ENCODE data around the gene PSMB11. TPM values are rescaled to one million over a fixed set of nuclear protein-coding genes. Genes with fewer than 3 reads are reported as not detected.
A peak's percentile ranks its signal among the peaks of the same experiment; 100 is the strongest.
"Not testable (repeated sequence)": the region's sequence is repeated elsewhere in the genome, so short reads cannot be mapped to it uniquely, and the experiment has no call there.

The PSMB11 gene
- total and polyA plus RNA-seq, 9 donors = not detected

DNA sequence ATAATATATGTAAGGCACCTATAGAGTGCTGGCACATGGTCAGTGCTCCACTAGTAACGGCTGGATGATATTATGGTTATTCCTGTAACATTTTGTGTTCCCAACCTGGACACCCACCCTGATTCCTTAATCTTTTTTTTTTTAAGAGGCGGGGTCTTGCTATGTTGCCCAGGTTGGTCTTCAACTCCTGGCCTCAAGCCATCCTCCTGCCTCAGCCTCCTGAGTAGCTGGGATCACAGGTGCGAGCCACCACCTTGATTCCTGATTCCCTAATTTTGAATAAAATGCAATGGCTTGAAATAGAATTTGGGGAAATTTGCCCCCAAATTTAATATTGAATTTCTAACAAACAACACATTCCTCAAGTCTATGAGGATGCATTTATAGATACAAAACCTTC, 39.4 kb upstream of the PSMB11 start:
- Histone ChIP-seq H3K36me3 (ENCODE audit: control insufficient read depth, insufficient read depth, low read length) (peaks cover 6% of the 10 kb centered on the region), H3K27me3 (ENCODE audit: control insufficient read depth, insufficient read depth, low read length) (no peaks in the 10 kb centered on the region), H3K4me1 (ENCODE audit: control insufficient read depth, insufficient read depth, low read length) (peaks cover 20% of the 10 kb centered on the region), H3K9me3 (replicated peaks; ENCODE audit: control insufficient read depth, low read depth, low read length) (no peaks in the 10 kb centered on the region), H3K27ac (ENCODE audit: low read length) (no peak overlapping the region), H3K4me3 (ENCODE audit: low read length) (no peak overlapping the region)
- WGBS (ENCODE audit: insufficient coverage) = 90% methylated on average over 1 of the region's 3 CpGs
- DNase-seq = no peak

DNA sequence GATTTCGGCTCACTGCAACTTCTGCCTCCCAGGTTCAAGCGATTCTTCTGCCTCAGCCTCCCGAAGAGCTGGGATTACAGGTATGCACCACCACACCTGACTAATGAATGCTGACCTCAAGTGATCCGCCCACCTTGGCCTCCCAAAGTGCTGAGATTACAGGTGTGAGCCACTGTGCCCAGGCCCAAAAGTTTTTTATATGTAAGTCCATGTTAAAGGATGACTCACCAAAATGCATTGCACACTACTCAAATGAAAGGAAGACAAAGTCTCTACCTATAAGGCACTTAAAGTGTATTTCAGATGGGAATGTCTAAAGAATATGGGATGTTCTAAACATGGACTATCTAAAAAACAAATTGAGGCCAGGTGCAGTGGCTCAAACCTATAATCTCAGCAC, 37.7 kb upstream of the PSMB11 start:
- not testable (repeated sequence) for DNase-seq; H3K27ac ChIP-seq (ENCODE audit: low read length); H3K9me3 ChIP-seq (replicated peaks; ENCODE audit: control insufficient read depth, low read depth, low read length); H3K4me3 ChIP-seq (ENCODE audit: low read length); H3K4me1 ChIP-seq (ENCODE audit: control insufficient read depth, insufficient read depth, low read length); H3K36me3 ChIP-seq (ENCODE audit: control insufficient read depth, insufficient read depth, low read length); H3K27me3 ChIP-seq (ENCODE audit: control insufficient read depth, insufficient read depth, low read length)
- WGBS (ENCODE audit: insufficient coverage) = 96% methylated on average over 3 of the region's 4 CpGs

DNA sequence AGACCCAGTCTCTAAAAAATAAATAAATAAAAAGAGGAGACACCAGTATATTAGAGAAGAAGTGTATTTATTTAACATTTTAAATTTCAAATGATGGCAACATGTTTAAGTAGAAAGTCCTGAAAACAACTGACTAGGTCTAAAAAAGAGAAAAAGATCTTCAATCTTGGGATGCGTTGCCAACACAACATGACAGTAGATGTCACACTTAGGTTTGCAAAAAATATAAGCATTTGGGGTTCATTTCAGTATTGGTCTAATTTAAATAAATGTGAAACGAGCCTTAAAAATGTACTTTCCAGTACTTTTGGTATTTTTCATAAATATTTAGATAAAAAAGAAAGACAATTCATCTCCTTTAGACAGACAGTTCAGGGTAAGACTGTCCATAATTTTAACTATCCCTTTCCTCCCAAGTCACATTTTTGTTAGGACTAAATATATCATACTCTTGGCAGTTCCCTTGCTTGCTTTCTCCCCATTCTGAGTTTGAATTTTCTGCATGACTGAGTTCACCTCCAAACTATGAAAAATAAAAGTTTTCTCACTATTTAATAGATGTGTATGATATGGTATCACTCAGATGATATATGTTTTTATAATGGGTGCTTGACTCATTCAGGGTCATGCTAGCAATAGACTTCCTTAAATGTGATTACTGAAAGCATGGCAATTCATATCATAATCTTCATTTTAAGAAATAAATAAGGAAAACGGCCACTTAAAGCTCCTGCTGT, 36.4 kb upstream of the PSMB11 start:
- no peak for DNase-seq
- no peaks in the 10 kb centered on the region for H3K9me3 ChIP-seq (replicated peaks; ENCODE audit: control insufficient read depth, low read depth, low read length)
- no peak overlapping the region for H3K27ac ChIP-seq (ENCODE audit: low read length)
- no peaks in the 10 kb centered on the region for H3K27me3 ChIP-seq (ENCODE audit: control insufficient read depth, insufficient read depth, low read length)
- H3K36me3 ChIP-seq (ENCODE audit: control insufficient read depth, insufficient read depth, low read length) = no peaks in the 10 kb centered on the region
- H3K4me3 ChIP-seq (ENCODE audit: low read length) = no peak overlapping the region
- no CpG with 5 or more reads among the region's 3 CpGs for WGBS (ENCODE audit: insufficient coverage)
- peaks cover 15% of the 10 kb centered on the region for H3K4me1 ChIP-seq (ENCODE audit: control insufficient read depth, insufficient read depth, low read length)

DNA sequence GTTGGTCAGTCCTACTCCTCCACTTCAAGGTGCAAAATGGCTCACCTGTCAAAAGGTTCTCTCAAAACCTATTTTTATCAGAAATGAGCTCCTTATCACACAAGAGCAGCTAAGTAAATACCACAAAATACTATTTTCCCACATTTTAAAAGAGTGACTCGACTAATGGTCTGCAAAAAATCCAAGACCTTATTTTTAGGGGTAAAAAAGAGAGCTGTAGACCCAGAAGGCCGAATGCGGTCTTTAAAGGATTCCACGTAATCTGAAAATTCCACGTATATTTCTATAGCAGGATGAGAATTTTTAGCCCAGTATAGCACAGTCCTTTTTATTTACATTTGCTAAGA, 35.9 kb upstream of the PSMB11 start:
- Histone ChIP-seq H3K9me3 (replicated peaks; ENCODE audit: control insufficient read depth, low read depth, low read length) (no peaks in the 10 kb centered on the region), H3K27ac (ENCODE audit: low read length) (peak overlapping the region; percentile 91), H3K36me3 (ENCODE audit: control insufficient read depth, insufficient read depth, low read length) (no peaks in the 10 kb centered on the region), H3K27me3 (ENCODE audit: control insufficient read depth, insufficient read depth, low read length) (no peaks in the 10 kb centered on the region), H3K4me3 (ENCODE audit: low read length) (peak overlapping the region; percentile 69), H3K4me1 (ENCODE audit: control insufficient read depth, insufficient read depth, low read length) (peaks cover 15% of the 10 kb centered on the region)
- no peak for DNase-seq
- no CpG with 5 or more reads among the region's 5 CpGs for WGBS (ENCODE audit: insufficient coverage)

DNA sequence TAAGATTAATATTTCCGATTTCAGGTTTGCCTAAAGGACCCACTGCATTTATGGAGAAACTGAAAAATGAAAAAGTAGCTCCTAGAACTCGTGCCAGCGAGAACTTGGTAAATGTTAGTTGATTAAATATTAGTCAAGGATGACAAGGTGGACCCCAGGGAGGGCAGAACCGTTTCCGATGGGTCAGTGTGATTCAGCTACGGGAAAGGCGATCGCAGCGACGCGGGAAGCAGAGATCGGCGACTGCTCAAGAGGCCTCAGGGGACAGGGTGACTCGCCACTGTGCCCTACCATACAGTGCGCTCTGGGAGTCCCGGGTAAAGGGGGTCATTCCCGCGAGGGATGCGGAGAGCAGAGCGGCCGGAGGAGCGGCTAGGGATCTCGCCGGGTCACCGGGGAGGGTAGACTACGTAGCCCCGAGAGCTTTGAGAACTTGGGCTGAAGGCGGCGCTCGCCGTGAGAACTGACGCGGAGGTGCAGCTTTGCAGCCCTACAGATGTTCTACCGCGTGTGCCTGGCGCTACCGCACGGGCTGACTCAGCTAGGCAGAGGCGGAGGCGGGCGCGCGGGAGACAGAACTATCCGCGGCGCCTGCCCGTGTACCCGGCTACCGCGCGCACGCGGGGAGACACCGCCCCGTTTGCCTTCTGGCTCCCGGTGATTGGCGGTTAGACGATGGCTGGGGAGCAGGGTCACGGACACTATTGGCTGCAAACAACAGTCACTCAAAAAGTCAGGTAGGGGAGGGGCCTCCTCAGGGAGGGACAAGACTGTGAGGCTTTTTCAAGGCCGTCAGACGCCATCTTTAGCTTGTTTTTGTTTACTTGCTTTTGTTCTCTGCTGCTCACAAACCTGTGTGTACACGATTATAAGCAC, 35.2 kb upstream of the PSMB11 start:
- no peaks in the 10 kb centered on the region for H3K36me3 ChIP-seq (ENCODE audit: control insufficient read depth, insufficient read depth, low read length)
- peak overlapping the region; percentile 69 for H3K4me3 ChIP-seq (ENCODE audit: low read length)
- DNase-seq = peak; percentile 99
- no peaks in the 10 kb centered on the region for H3K27me3 ChIP-seq (ENCODE audit: control insufficient read depth, insufficient read depth, low read length)
- H3K4me1 ChIP-seq (ENCODE audit: control insufficient read depth, insufficient read depth, low read length) = peaks cover 15% of the 10 kb centered on the region
- H3K27ac ChIP-seq (ENCODE audit: low read length) = peak overlapping the region; percentile 95
- no peaks in the 10 kb centered on the region for H3K9me3 ChIP-seq (replicated peaks; ENCODE audit: control insufficient read depth, low read depth, low read length)
- WGBS (ENCODE audit: insufficient coverage) = under 1% methylated on average over 62 of the region's 62 CpGs

DNA sequence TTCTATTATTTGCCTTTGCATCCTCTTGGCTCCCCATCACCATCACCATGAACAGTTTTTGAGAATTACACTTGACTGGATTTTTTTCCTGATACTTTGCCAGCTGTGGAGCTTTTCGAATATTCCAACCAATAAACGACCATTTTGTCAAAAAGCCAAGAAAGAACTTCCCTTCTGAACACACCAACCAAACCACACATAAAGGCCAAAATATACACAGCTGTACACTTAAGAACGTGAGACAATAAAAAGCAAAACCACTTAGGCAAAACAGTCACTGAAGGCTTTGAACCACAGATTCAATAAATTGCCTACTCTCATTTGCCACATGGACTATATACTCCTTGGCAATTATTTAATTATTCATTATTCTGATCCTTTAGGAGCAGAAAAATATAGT, 33.2 kb upstream of the PSMB11 start:
- WGBS (ENCODE audit: insufficient coverage) = no CpG with 5 or more reads among the region's 3 CpGs

DNA sequence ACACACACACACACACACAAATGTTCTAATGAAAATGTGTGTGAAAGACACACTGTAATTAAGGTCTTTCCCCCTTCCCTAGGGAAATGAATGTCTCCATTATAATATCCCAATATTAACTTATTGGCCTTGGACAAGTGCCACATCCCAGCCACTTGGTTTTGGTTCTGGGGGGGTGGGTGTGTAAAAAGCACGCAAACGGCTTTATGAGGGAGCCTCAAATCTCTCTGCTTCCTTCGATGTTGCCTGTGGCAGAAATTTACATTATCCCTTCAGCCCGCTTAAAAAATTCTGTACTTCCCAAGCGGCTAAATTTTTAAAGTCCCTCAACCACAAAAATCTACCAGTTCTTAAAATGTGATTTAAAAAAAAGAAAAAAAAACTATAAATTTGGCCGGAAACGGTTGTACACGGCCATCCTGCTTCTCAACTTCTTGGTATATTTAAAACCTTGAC, 32.5 kb upstream of the PSMB11 start:
- Histone ChIP-seq H3K4me1 (ENCODE audit: control insufficient read depth, insufficient read depth, low read length) (peaks cover 15% of the 10 kb centered on the region), H3K4me3 (ENCODE audit: low read length) (peak overlapping the region; percentile 60), H3K9me3 (replicated peaks; ENCODE audit: control insufficient read depth, low read depth, low read length) (no peaks in the 10 kb centered on the region), H3K27me3 (ENCODE audit: control insufficient read depth, insufficient read depth, low read length) (no peaks in the 10 kb centered on the region), H3K27ac (ENCODE audit: low read length) (peak overlapping the region; percentile 88), H3K36me3 (ENCODE audit: control insufficient read depth, insufficient read depth, low read length) (no peaks in the 10 kb centered on the region)
- no peak for DNase-seq
- no CpG with 5 or more reads among the region's 8 CpGs for WGBS (ENCODE audit: insufficient coverage)

More for the DNA sequence above, 33.2 kb upstream of the PSMB11 start:
- H3K27ac ChIP-seq (ENCODE audit: low read length) = no peak overlapping the region
- H3K4me1 ChIP-seq (ENCODE audit: control insufficient read depth, insufficient read depth, low read length) = peaks cover 15% of the 10 kb centered on the region
- H3K9me3 ChIP-seq (replicated peaks; ENCODE audit: control insufficient read depth, low read depth, low read length) = no peaks in the 10 kb centered on the region
- no peaks in the 10 kb centered on the region for H3K36me3 ChIP-seq (ENCODE audit: control insufficient read depth, insufficient read depth, low read length)
- DNase-seq = peak; percentile 41
- no peak overlapping the region for H3K4me3 ChIP-seq (ENCODE audit: low read length)
- no peaks in the 10 kb centered on the region for H3K27me3 ChIP-seq (ENCODE audit: control insufficient read depth, insufficient read depth, low read length)

DNA sequence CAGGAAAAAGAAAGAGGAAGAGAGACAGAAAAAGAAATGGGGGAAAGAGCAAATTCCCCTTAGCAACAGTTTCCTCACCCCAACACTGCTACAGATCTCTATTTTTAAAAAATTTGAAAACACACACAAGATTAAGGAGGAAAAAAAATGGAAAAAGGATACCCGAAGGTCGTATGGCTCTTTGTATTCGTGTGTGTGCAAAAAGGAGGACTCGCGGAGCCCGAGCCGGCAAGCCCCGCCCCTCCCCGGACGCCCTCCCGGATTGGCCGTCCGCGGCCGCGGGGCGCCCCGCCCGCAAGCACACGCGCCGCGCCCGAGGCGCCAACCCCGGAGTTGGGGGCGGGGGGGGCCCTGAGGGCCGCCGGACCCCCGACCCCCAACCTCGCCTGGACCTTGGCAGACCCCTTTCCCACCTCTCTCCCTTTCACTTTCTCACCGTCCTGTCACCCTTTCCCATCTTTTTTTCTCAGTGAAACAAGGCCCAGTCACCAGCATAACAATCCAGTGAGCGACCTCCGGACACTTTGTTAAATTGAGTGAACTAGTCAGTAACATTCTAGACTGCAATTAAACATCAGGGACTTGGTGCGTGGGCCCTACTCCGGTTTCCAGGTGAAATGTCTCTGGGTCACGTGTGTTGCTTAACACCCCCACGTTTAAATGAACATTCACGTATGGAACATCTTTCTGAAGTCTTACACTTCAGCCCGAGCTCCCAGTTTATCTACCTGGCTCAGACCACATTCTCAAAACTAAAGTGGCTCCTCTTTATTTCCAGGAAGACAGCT, 31.9 kb upstream of the PSMB11 start, which contains the start of gene C14orf93:
Gene C14orf93 (minus strand): TSS at position 205 of the 788 bp plus-strand sequence. CDS start 11,120 bp downstream, outside the sequence.
- peak within 1 kb of the TSS; percentile 60 for H3K4me3 ChIP-seq (ENCODE audit: low read length)
- H3K36me3 ChIP-seq (ENCODE audit: control insufficient read depth, insufficient read depth, low read length) = no peaks in the 10 kb centered on the region
- peaks cover 15% of the 10 kb centered on the region for H3K4me1 ChIP-seq (ENCODE audit: control insufficient read depth, insufficient read depth, low read length)
- WGBS (ENCODE audit: insufficient coverage) = under 1% methylated on average over 31 of the region's 40 CpGs
- H3K27ac ChIP-seq (ENCODE audit: low read length) = peak within 1 kb of the TSS; percentile 88
- H3K27me3 ChIP-seq (ENCODE audit: control insufficient read depth, insufficient read depth, low read length) = no peaks in the 10 kb centered on the region
- H3K9me3 ChIP-seq (replicated peaks; ENCODE audit: control insufficient read depth, low read depth, low read length) = no peaks in the 10 kb centered on the region
- peak; percentile 91 for DNase-seq

DNA sequence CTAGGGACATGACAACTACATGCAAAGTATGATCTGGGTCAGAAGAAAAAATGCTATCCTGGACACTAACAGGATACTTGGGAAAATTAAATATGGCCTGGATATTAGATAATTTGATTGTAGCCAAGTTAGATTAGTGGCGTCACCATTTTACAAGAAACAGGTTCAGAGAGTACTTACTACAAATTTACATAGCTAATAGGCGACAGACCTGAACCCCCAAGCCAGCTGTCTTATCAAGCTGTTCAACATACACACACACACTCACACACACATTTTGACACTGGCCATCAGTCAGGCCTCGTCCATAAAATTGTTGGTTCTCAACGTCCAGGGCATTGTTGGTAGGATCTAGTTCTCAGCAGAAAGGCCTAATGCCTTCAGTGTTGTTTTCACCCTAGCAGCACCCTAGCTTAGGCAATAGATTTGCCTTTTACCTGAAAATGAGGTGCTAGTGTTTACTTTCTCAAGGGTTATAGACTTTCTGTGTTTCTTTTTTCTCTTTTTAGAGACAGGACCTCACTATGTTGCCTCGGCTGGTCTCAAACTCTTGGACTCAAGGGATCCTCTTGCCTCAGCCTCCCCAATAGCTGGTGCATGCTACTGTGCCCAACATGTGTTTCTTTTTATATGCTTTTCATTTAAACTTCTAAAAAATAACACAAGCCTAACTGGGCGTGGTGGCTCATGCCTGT, 28.8 kb upstream of the PSMB11 start:
- H3K36me3 ChIP-seq (ENCODE audit: control insufficient read depth, insufficient read depth, low read length) = no peaks in the 10 kb centered on the region
- H3K4me3 ChIP-seq (ENCODE audit: low read length) = no peak overlapping the region
- peaks cover 6% of the 10 kb centered on the region for H3K4me1 ChIP-seq (ENCODE audit: control insufficient read depth, insufficient read depth, low read length)
- H3K27me3 ChIP-seq (ENCODE audit: control insufficient read depth, insufficient read depth, low read length) = no peaks in the 10 kb centered on the region
- no peak overlapping the region for H3K27ac ChIP-seq (ENCODE audit: low read length)
- no peak for DNase-seq
- no peaks in the 10 kb centered on the region for H3K9me3 ChIP-seq (replicated peaks; ENCODE audit: control insufficient read depth, low read depth, low read length)
- 100% methylated on average over 1 of the region's 6 CpGs for WGBS (ENCODE audit: insufficient coverage)

All from muscle of leg (tissue), 11 donors.